Parathyroid adenoma (tissue), 2 donors: ENCODE data around the gene NPR2.

Source experiments
- H2AFZ ChIP-seq: fragments of 300-600 bp; sonication (generic); one replicate; pipeline ENCODE4 v1.7.0; 2017; ENCODE audit warnings: antibody characterized with exemption, mild to moderate bottlenecking
- H3K27ac ChIP-seq: fragments of 300-600 bp; sonication (generic); one replicate; pipeline ENCODE4 v1.7.0; 2017
- H3K27me3 ChIP-seq: fragments of 300-600 bp; sonication (generic); one replicate; pipeline ENCODE4 v1.7.0; 2017; ENCODE audit warnings: low read length; ENCODE audit not compliant: control insufficient read depth, insufficient read depth
- H3K36me3 ChIP-seq: fragments of 300-600 bp; sonication (generic); one replicate; pipeline ENCODE4 v1.7.0; 2017; ENCODE audit warnings: low read length; ENCODE audit not compliant: control insufficient read depth, insufficient read depth
- H3K4me1 ChIP-seq: fragments of 300-600 bp; sonication (generic); one replicate; pipeline ENCODE4 v1.7.0; 2017; ENCODE audit warnings: control low read depth
- H3K4me2 ChIP-seq: fragments of 300-600 bp; sonication (generic); one replicate; pipeline ENCODE4 v1.7.0; 2017; ENCODE audit warnings: low read length
- H3K4me3 ChIP-seq: fragments of 300-600 bp; sonication (generic); one replicate; pipeline ENCODE4 v1.7.0; 2017; ENCODE audit warnings: low read depth, low read length
- H3K79me2 ChIP-seq: fragments of 300-600 bp; sonication (generic); one replicate; pipeline ENCODE4 v1.7.0; 2017; ENCODE audit warnings: control low read depth
- H3K9ac ChIP-seq: fragments of 300-600 bp; sonication (generic); one replicate; pipeline ENCODE4 v1.7.0; 2017; ENCODE audit warnings: mild to moderate bottlenecking
- H3K9me3 ChIP-seq: fragments of 300-600 bp; sonication (generic); one replicate; pipeline ENCODE4 v1.7.0; 2017; ENCODE audit warnings: low read length; ENCODE audit not compliant: control insufficient read depth
- TF ChIP-seq, protein P1 (sequence below): fragments of 300-600 bp; sonication (generic); IDR thresholded peaks from one replicate; pipeline ENCODE4 v1.7.0; 2017; ENCODE audit warnings: antibody characterized with exemption, mild to moderate bottlenecking
- donor health status: primary hyperparathyroidism.

The NPR2 gene

DNA sequence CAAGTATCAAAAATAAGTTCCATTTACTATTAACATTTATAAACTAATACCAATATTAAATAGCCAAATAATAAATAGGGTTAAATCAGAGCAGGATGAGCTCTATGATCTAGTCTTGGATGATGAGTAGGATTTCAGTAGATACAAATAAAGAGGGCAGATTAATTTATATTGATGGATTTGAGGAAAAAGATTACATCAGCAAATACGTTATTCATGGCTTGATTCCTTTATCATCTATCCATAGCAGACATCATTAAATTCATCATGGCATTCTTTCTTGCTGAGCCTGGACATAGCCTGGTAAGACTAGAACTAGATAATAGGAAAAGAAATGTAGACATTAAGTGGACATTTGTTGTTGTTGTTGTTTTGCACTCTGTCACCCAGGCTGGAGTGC is 23.9 kb upstream of the NPR2 start:
- TF ChIP-seq, protein P1, sequence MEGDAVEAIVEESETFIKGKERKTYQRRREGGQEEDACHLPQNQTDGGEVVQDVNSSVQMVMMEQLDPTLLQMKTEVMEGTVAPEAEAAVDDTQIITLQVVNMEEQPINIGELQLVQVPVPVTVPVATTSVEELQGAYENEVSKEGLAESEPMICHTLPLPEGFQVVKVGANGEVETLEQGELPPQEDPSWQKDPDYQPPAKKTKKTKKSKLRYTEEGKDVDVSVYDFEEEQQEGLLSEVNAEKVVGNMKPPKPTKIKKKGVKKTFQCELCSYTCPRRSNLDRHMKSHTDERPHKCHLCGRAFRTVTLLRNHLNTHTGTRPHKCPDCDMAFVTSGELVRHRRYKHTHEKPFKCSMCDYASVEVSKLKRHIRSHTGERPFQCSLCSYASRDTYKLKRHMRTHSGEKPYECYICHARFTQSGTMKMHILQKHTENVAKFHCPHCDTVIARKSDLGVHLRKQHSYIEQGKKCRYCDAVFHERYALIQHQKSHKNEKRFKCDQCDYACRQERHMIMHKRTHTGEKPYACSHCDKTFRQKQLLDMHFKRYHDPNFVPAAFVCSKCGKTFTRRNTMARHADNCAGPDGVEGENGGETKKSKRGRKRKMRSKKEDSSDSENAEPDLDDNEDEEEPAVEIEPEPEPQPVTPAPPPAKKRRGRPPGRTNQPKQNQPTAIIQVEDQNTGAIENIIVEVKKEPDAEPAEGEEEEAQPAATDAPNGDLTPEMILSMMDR, result no peak
- Histone ChIP-seq H3K4me1 (peaks cover 2% of the 10 kb centered on the region), H3K27me3 (no peaks in the 10 kb centered on the region), H3K9ac (no peak overlapping the region), H3K4me2 (no peak overlapping the region), H3K36me3 (no peaks in the 10 kb centered on the region), H3K4me3 (no peak overlapping the region), H2AFZ (no peak overlapping the region), H3K79me2 (peaks cover 16% of the 10 kb centered on the region), H3K27ac (no peak overlapping the region), H3K9me3 (no peaks in the 10 kb centered on the region)

DNA sequence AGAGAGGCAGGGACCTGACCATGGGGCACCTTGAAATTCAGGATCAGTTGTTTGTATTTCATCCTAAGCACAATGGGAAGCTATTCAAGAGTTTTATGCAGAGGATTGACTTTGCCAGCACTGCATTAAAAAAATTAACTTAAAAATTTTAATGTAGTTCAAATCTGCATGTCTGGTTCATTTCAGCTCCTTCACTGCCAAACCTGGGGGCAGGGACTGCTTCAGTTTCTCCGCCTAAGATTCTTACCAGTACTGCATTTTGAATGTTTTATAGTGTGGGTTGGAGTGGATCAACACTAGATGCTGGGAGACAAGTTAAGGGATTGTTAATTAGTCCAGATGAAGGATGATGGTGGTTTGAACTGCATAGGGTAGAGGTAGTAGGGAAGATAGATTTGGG is 21.6 kb upstream of the NPR2 start:
- H3K4me3 ChIP-seq, result no peak overlapping the region
- H3K36me3 ChIP-seq, result no peaks in the 10 kb centered on the region
- H3K9me3 ChIP-seq, result no peaks in the 10 kb centered on the region
- no peak overlapping the region for H3K4me2 ChIP-seq
- H2AFZ ChIP-seq, result no peak overlapping the region
- TF ChIP-seq, protein P1, result no peak
- no peaks in the 10 kb centered on the region for H3K27me3 ChIP-seq
- no peak overlapping the region for H3K27ac ChIP-seq
- peaks cover 2% of the 10 kb centered on the region for H3K4me1 ChIP-seq
- H3K79me2 ChIP-seq, result peaks cover 16% of the 10 kb centered on the region
- no peak overlapping the region for H3K9ac ChIP-seq

DNA sequence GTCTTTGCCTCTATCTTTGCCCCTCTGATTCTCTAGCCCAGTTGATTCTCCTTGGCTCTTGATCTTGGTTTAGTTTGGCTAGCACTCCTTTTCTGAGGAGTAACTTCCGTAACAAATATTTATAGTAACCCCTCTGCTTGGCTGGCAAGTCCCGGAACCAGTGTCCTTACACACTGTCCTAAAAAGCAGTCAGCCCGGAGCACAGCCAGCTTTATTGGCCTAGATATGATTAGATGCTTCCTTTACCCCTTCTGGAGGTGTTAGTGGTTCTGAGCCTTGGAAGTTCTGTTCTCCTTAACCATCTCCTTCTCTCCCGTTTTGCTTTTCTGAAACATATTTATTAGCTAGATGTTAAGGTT is 20.3 kb upstream of the NPR2 start:
- Histone ChIP-seq H3K27ac (peak overlapping the region; percentile 47), H3K4me2 (peak overlapping the region; percentile 32), H2AFZ (no peak overlapping the region), H3K79me2 (peaks cover 16% of the 10 kb centered on the region), H3K4me3 (no peak overlapping the region), H3K9ac (no peak overlapping the region), H3K36me3 (no peaks in the 10 kb centered on the region), H3K27me3 (no peaks in the 10 kb centered on the region), H3K4me1 (peaks cover 2% of the 10 kb centered on the region), H3K9me3 (no peaks in the 10 kb centered on the region)
- TF ChIP-seq, protein P1, result no peak

DNA sequence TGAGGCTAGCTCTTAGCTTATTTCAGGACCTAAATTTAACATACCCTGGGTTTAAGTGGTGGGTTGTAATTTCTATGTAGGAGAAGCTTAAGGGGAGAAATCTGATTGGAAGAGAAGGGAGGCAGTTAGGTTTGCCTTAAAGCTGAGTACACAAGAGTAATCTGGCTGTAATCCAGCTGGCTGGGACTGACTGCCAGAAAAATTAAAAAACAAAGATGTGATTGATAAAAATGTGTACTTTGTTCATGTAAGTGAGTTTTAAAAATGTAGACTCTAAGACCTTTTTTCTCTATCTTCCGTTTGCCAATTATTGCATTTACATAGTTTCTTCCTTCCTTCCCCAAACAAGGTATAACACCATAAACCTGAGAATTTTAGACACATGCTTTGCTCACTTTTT is 19.9 kb upstream of the NPR2 start:
- no peak overlapping the region for H3K9ac ChIP-seq
- H3K4me3 ChIP-seq, result no peak overlapping the region
- peaks cover 2% of the 10 kb centered on the region for H3K4me1 ChIP-seq
- TF ChIP-seq, protein P1, result no peak
- H3K27ac ChIP-seq, result peak overlapping the region; percentile 47
- peaks cover 16% of the 10 kb centered on the region for H3K79me2 ChIP-seq
- no peaks in the 10 kb centered on the region for H3K27me3 ChIP-seq
- no peaks in the 10 kb centered on the region for H3K9me3 ChIP-seq
- no peaks in the 10 kb centered on the region for H3K36me3 ChIP-seq
- H3K4me2 ChIP-seq, result peak overlapping the region; percentile 32
- H2AFZ ChIP-seq, result no peak overlapping the region

DNA sequence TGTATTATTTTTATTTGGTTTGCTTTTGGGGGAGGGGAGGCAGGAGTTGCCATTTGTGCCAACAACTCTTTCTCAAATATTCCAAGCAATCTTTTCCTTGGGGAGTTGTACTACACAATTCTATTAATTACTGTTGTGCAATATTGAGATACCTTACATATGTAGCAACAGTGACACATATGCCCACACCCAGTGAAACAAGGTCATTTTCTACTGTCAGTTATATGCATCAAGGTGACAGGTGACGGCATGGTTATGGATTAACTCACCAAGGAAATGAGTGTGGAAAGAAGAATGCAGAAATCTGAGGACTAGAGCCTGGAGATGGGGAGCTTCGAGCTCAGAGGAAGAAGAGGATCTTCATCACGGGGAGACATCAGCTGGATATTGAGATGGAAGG is 19.4 kb upstream of the NPR2 start:
- no peak overlapping the region for H3K27ac ChIP-seq
- H3K36me3 ChIP-seq, result no peaks in the 10 kb centered on the region
- H3K4me2 ChIP-seq, result no peak overlapping the region
- no peak overlapping the region for H3K4me3 ChIP-seq
- no peak overlapping the region for H2AFZ ChIP-seq
- TF ChIP-seq, protein P1, result no peak
- peaks cover 2% of the 10 kb centered on the region for H3K4me1 ChIP-seq
- no peak overlapping the region for H3K9ac ChIP-seq
- peaks cover 16% of the 10 kb centered on the region for H3K79me2 ChIP-seq
- no peaks in the 10 kb centered on the region for H3K9me3 ChIP-seq
- no peaks in the 10 kb centered on the region for H3K27me3 ChIP-seq
